A673 (cell line): ENCODE measurements around the gene ATP5PD.

ENCODE experiments used
- CTCF ChIP-seq: fragments of 300-800, 200-600 bp; sonication (generic); conservative IDR thresholded peaks from 2 replicates; pipeline ENCODE4 v1.5.1; 2017; ENCODE audit warnings: low read depth, mild to moderate bottlenecking, antibody characterized with exemption, low read length, moderate library complexity, mixed read lengths
- EZH2 ChIP-seq: fragments of 200-600 bp; sonication (generic); IDR thresholded peaks from 2 replicates; pipeline ENCODE4 v1.6.1; 2017; ENCODE audit warnings: borderline replicate concordance, low read depth, mild to moderate bottlenecking, mixed read lengths, antibody characterized with exemption, low read length; ENCODE audit not compliant: poor library complexity, severe bottlenecking

GRCh38 chr17:75024686-75025397, 21.9 kb downstream of the ATP5PD start:
- no peak for TF ChIP-seq CTCF
- TF ChIP-seq EZH2: no peak
